Measurements from ENCODE around the gene HPN.
"Not testable (repeated sequence)": the region's sequence is repeated elsewhere in the genome, so short reads cannot be mapped to it uniquely, and the experiment has no call there.

Gene HPN

GRCh38 chr19:35009424-35010415, 31.8 kb upstream of the HPN start:
- DNase-seq (ENCODE audit: low spot score): no peak

GRCh38 chr19:35011091-35011689, 30.3 kb upstream of the HPN start:
- DNase-seq (ENCODE audit: low spot score): no peak

GRCh38 chr19:35011737-35012682, 29.5 kb upstream of the HPN start:
- DNase-seq (ENCODE audit: low spot score): no peak

GRCh38 chr19:35013041-35013819, 28.3 kb upstream of the HPN start:
- DNase-seq (ENCODE audit: low spot score): no peak

GRCh38 chr19:35013820-35014754, 27.4 kb upstream of the HPN start:
- no peak for DNase-seq (ENCODE audit: low spot score)

GRCh38 chr19:35014774-35015173, 26.7 kb upstream of the HPN start:
- not testable (repeated sequence) for DNase-seq (ENCODE audit: low spot score)

- DNase-seq (ENCODE audit: low spot score): no peak
These were observed 26.1 kb upstream of the HPN start for GRCh38 chr19:35015270-35015953.

- no peak for DNase-seq (ENCODE audit: low spot score)
These were observed 25.6 kb upstream of the HPN start for GRCh38 chr19:35015954-35016351.

- peak; percentile 82 for DNase-seq (ENCODE audit: low spot score)
These were observed 24.0 kb upstream of the HPN start for GRCh38 chr19:35017507-35017906.

- no peak for DNase-seq (ENCODE audit: low spot score)
These were observed 23.1 kb upstream of the HPN start for GRCh38 chr19:35018379-35018778.

- no peak for DNase-seq (ENCODE audit: low spot score)
These were observed 22.4 kb upstream of the HPN start for GRCh38 chr19:35019144-35019543.

GRCh38 chr19:35021016-35021415, 20.5 kb upstream of the HPN start:
- DNase-seq (ENCODE audit: low spot score): no peak

- DNase-seq (ENCODE audit: low spot score): no peak
These were observed 19.9 kb upstream of the HPN start for GRCh38 chr19:35021596-35021995.

- DNase-seq (ENCODE audit: low spot score): no peak
These were observed 19.1 kb upstream of the HPN start for GRCh38 chr19:35022460-35022859.

GRCh38 chr19:35023428-35023827, 18.1 kb upstream of the HPN start:
- DNase-seq (ENCODE audit: low spot score): no peak

GRCh38 chr19:35024095-35024494, 17.4 kb upstream of the HPN start:
- DNase-seq (ENCODE audit: low spot score): no peak

- DNase-seq (ENCODE audit: low spot score): no peak
These were observed 15.6 kb upstream of the HPN start for GRCh38 chr19:35025969-35026368.

- no peak for DNase-seq (ENCODE audit: low spot score)
These were observed 15.1 kb upstream of the HPN start for GRCh38 chr19:35026418-35026817.

GRCh38 chr19:35027009-35027408, 14.5 kb upstream of the HPN start:
- no peak for DNase-seq (ENCODE audit: low spot score)

Measured in pons (tissue), 1 donor.